Skeletal muscle tissue (tissue), 4 donors: Measurements from ENCODE around the gene PPM1F. TPM values are rescaled to one million over a fixed set of nuclear protein-coding genes. Genes with fewer than 3 reads are reported as not detected.

ENCODE experiments used
- H3K27ac ChIP-seq: one replicate; pipeline ENCODE4 v1.7.0; 2013; ENCODE audit warnings: mild to moderate bottlenecking, low read depth, low read length, inconsistent platforms
- H3K27me3 ChIP-seq, 3 donors: one replicate each; pipeline ENCODE4 v1.7.0; 2013; ENCODE audit warnings: low read length in 3 of 3; ENCODE audit not compliant: control insufficient read depth in 3 of 3, insufficient read depth in 3 of 3
- H3K36me3 ChIP-seq, 3 donors: one replicate each; pipeline ENCODE4 v1.7.0; 2013; ENCODE audit warnings: low read length in 3 of 3; ENCODE audit not compliant: control insufficient read depth in 3 of 3, insufficient read depth in 3 of 3
- H3K4me1 ChIP-seq, 3 donors: one replicate each; pipeline ENCODE4 v1.7.0; 2013; ENCODE audit warnings: low read length in 3 of 3, mild to moderate bottlenecking in 3 of 3; ENCODE audit not compliant: control insufficient read depth in 3 of 3, insufficient read depth in 3 of 3
- H3K4me3 ChIP-seq, 3 donors: one replicate each; pipeline ENCODE4 v1.7.0; 2013; ENCODE audit warnings: low read length in 3 of 3
- H3K9ac ChIP-seq, 3 donors: one replicate each; pipeline ENCODE4 v1.7.0; 2013; ENCODE audit warnings: low read length in 3 of 3, mild to moderate bottlenecking in 3 of 3, moderate library complexity in 2 of 3, low read depth in 1 of 3
- H3K9me3 ChIP-seq, 3 donors: one replicate each; pipeline ENCODE4 v1.7.0; 2013; ENCODE audit warnings: low read length in 3 of 3; ENCODE audit not compliant: control insufficient read depth in 3 of 3
- total RNA-seq: library from RNA; depleted of rRNA; stranded (reverse); fragments of >200 nt; gene quantifications from one replicate; pipeline ENCODE4 v1.2.3, GENCODE V29; 2014
- donor health status: Osteomylitis.

The PPM1F gene
- total RNA-seq, 1 donor from 2014 or later: 38.6 TPM

DNA sequence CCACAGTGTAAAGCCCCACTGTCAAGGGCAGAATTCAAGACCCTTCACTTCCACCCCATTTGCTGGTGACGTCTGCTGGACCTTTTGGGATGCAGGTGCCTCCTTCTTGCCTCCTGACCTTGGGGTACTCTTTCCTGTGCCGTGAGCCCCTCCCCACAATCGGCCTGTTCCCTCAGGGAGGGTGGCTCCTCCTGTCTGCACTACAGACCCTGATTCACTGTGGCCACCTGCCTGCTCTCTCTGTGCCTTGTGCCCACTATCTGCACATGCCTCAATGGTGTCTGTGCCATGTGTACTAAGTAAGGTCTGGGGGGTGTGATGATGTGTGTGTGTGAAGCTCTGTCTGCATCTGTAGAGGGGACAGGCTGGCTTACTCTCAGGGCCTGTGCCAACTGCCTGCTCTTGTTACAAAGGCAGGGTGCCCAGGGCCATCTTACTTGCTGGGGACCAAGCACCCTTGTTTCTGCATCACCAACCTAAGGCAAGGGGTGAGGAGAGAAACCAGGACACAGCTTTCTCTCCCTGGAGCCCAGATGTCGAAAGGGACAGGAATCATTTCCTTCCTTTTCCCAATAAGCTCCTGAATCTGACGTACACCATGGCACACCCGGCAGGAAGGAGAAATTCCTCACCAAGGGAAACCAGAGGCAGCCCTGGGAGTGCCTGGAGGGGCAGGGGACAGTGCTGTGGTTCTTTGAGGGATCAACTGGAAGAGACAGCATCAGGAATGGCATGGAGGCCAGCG, 3.7 kb downstream of the PPM1F start:
- peak overlapping the region in 1 of 3 donors; percentile 25 for H3K9ac ChIP-seq
- H3K27ac ChIP-seq: peak overlapping the region; percentile 25
- no peaks in the 10 kb centered on the region for H3K9me3 ChIP-seq
- H3K4me3 ChIP-seq: no peak overlapping the region
- peaks cover 6 to 14% (median 10%) of the 10 kb centered on the region in 3 donors for H3K36me3 ChIP-seq
- H3K27me3 ChIP-seq: no peaks in the 10 kb centered on the region
- peaks cover 65 to 73% (median 69%) of the 10 kb centered on the region in 3 donors for H3K4me1 ChIP-seq

DNA sequence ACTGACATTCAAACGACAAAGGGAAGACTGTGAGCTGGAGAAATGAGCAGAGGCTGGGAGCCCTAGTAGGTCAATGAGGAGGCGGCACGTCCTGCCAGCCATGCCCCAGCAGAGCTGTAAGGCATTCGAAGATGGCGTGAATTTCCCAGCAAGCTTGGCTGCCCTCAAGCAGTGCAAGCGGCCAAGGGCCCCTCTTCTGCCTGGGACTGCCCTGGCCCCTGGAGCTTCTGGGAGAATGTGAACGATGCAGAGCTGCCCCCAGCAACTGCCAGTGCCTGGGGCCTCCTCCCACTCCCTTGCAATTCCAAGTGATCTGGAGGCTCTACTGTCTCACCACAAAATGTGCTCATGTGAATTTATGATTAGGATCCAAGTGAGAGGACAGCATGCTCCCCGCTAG, 4.3 kb downstream of the PPM1F start:
- no peak overlapping the region for H3K27ac ChIP-seq
- H3K9me3 ChIP-seq: no peaks in the 10 kb centered on the region

DNA sequence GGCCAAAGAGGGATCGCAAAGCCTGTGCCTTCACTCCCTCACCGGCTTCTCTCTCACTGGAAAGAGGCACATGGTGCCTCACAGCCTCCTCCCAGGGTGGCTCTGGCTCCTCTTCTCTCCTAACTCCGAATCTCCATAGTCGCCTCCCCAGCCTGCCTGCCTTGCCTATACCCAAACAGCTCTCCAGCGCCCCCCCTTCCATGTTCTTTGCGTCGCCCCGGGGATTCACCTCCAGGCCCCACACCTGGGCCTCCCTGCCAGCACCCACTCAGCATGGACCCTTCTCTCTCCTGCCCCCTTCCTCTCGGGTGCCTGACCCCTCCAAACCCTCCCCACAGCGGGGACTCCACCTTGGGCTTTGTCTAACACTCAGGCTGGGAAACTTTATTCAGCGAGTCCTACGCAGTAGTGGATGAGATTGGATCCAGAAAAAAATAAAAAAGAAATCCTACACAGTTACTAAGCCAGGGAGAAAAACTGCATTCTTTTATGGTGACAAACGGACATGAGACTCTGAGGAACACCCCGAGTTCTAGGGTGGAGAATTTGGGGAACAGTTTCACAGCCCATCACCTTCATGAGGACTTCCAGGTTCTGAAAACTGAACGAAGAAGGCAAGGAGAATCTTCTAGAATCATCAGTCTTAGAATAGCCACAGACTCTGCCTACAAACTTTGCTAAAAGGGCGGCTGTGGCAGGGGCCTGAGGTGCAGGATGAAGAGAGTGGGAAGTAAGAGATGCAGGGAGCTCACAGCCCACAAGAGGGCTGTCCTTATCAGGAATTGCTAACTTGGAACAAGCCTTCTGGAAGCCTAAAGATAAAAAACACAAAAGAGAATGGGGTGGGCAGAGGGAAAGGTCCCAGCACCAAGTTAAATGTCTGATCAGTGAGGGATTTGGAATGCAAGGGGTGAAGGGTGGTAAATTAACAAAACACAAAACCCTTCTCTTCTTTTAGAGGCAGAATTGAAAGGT, 5.3 kb downstream of the PPM1F start:
- Histone ChIP-seq H3K9me3 (no peaks in the 10 kb centered on the region), H3K36me3 (peaks cover 9 to 19% (median 12%) of the 10 kb centered on the region in 3 donors), H3K27me3 (no peaks in the 10 kb centered on the region), H3K27ac (peak overlapping the region; percentile 45), H3K4me3 (no peak overlapping the region), H3K4me1 (peaks cover 76 to 85% (median 80%) of the 10 kb centered on the region in 3 donors), H3K9ac (peak overlapping the region in 1 of 3 donors; percentile 40)

More for the DNA sequence above, 4.3 kb downstream of the PPM1F start:
- Histone ChIP-seq H3K4me3 (no peak overlapping the region), H3K4me1 (peaks cover 71 to 80% (median 75%) of the 10 kb centered on the region in 3 donors), H3K9ac (no peak overlapping the region), H3K27me3 (no peaks in the 10 kb centered on the region), H3K36me3 (peaks cover 8 to 19% (median 12%) of the 10 kb centered on the region in 3 donors)

DNA sequence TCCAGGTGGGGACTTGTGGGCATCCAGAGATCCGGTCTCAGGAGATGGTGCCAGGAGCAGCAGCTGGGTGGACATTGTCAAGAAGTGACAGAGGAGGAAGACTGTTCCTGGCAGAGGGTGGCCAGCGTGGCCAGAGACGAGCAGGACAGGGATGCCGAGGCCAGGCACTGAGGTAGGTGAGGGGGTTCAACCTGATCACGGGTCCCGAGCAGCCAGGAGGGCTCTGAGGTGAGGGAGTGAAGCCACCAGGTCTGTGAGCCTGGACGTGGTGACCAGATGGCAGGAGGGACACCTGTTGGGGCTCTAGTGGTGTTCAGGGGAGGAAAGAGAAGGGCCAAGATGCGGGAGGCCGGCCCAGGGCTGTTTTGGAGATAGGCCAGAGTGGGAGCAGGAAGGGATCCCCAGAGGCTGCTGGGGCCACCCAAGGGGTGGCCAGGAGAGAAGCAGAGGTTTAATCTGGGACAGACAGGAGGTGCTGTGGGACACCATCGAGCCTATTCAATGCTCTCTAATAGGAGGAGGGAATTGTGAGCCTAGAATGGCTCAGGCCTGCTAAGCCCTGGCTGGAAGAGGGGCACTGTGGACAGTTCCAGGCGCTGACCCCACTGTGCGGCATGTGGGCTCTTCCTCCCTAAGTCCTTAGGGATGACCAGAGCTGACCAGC, 6.3 kb downstream of the PPM1F start:
- Histone ChIP-seq H3K4me3 (no peak overlapping the region), H3K9ac (peak overlapping the region in 1 of 3 donors; percentile 40), H3K4me1 (peaks cover 75 to 85% (median 83%) of the 10 kb centered on the region in 3 donors), H3K27ac (peak overlapping the region; percentile 45), H3K27me3 (no peaks in the 10 kb centered on the region), H3K9me3 (no peaks in the 10 kb centered on the region), H3K36me3 (peaks cover 10 to 19% (median 14%) of the 10 kb centered on the region in 3 donors)

DNA sequence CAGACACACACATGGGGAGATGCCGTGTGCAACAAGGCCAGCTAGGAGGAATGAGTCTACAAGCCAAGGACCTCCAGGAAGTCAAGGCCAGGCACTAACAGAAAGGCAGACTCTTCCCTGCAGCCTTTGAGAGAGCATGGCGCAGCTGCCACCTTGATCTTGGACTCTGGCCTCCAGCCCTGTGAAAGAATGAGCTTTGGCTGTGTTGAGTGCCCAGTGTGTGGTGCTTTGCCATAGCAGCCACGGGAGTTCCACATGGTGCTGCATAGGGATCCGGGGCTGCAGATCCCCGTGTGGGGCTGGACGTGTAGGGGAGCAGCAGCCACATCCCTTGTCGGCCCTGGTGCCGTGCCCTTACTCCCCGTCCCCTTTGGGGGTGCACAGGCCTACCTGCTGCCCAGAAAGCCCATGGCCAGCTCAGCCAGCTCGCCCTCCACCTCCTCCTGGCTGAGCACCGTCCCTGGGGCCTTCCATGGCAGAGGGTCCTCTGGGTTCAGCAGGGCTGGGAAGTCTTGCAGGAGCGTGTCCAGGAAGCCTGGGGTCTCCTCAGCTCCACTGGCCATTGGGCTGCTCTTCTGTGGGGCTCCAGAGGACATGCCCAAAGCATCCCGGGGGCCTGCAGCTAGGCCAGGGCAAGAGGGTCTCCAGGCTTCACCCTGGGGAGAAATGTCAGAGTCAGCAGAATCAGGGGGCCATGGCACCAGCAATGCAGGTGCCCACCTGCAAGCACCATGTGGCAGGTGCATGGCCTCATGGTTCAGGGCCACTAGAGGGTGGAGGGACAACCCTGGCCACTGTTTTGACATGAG, 7.0 kb downstream of the PPM1F start:
- no peak overlapping the region for H3K27ac ChIP-seq
- H3K9me3 ChIP-seq: no peaks in the 10 kb centered on the region
- H3K4me3 ChIP-seq: peak overlapping the region in 1 of 3 donors; percentile 22
- H3K9ac ChIP-seq: peak overlapping the region in 2 of 3 donors; percentile 12 to 54
- peaks cover 15 to 19% (median 16%) of the 10 kb centered on the region in 3 donors for H3K36me3 ChIP-seq
- H3K27me3 ChIP-seq: no peaks in the 10 kb centered on the region
- peaks cover 81 to 90% (median 88%) of the 10 kb centered on the region in 3 donors for H3K4me1 ChIP-seq

DNA sequence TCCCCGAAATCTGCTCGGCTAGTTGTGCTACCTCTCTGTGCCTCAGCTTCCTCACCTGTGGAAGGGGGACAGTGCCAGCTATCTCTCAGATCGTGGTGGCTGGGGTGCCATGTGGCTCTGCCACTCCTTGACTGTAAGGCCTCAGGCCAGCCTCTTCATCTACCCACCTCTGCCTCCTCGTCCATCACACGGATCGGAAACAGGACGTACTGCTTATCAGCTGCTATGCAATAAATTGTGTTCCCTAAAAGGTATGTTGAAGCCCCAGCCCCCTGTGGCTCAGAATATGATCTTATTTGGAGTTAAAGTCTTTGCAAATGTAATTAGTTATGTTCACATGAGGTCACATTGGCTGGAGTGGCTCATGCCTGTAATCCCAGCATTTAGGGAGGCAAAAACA, 7.8 kb downstream of the PPM1F start:
- peaks cover 15 to 19% (median 16%) of the 10 kb centered on the region in 3 donors for H3K36me3 ChIP-seq
- H3K4me3 ChIP-seq: no peak overlapping the region
- peaks cover 86 to 94% (median 94%) of the 10 kb centered on the region in 3 donors for H3K4me1 ChIP-seq
- H3K9me3 ChIP-seq: no peaks in the 10 kb centered on the region
- no peaks in the 10 kb centered on the region for H3K27me3 ChIP-seq
- no peak overlapping the region for H3K27ac ChIP-seq
- H3K9ac ChIP-seq: peak overlapping the region in 1 of 3 donors; percentile 54

DNA sequence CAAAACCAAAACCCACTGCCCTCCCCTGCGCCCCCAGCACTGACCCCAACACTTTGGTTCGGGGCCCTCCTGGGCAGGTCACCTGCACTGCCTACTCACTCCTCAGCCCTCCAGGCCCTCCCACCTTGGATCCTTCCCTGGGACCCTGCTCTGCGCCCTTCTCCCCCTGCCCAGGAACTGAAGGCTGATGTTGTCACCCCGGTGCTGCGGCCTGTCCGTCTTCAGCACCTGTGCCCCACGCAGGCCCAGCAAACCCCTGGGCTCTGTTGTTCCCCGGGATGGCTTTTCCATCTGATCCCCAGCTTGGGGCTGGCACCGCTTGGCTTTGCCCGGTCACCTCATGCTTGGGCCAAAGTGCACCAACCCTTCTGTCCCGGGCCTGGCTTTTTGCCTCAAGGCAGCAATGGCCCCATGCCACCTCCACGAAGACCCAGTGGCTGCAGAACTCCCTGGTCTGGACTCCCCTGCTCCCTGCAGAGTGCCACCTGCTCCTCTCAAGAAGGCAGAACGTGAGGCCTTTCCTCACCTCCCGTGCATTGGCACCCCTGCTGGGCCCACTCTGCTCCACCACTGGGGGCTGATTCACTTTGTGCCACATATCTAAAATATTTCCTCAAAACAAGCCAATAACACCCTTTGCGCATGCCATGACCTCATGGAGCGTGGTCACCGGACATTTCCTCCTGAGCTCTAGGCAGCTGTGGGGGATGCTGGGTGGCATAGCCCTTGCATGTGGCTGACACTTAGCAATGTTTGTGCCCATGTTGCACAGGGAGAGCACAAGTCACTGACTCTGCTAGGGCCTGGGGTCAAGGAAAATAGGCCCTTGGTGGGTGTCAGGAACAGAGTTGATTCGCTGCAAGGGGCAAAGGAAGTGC, 8.8 kb downstream of the PPM1F start:
- no peak overlapping the region for H3K4me3 ChIP-seq

DNA sequence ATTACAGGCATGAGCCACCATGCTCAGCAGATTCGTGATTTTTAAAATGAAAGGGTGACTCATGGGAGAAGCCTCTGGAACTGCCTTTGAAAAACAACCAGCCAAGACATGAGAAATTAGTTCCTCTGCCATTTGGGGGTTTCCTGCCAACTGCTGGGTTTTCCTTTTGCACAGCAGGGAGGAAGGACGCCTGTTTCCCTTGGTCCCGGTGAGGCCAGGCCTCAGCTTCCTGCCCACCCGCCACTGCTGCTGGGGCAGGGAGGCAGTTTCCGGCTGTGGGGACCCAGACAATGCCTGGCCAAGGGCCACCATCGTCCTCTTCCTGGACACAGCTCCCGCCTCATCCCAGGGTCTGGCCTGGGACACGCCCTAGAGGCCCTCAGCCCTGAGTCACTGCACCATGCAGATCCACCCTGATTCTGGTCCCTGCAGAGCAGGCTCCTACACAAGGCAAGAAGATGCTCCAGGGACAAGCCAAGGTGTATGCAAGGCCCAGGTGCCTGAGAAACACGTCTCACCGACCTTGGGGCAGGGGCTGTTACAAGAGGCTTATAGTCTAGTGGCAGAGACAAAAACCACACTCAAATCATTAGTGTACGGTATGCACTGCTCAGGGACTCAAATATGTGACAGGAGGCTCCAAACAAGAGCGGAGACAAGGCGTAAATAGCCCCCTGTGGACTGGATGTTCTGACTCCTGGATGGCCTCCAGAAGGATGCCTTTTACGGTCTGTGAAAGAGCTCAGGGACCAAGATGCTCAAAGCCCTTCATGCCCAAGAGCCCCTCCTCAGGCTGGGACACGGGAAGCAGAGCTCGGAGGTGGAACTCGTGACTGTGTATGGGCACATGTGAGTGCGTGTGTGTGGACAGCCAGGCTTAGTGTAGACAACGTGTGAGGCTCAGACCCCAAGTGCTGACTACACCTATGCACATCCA, 10.0 kb downstream of the PPM1F start:
- Histone ChIP-seq H3K9ac (peak overlapping the region in 1 of 3 donors; percentile 25), H3K27me3 (no peaks in the 10 kb centered on the region), H3K9me3 (no peaks in the 10 kb centered on the region), H3K4me1 (peaks cover 92 to 95% (median 95%) of the 10 kb centered on the region in 3 donors), H3K27ac (peak overlapping the region; percentile 70), H3K4me3 (peak overlapping the region in 2 of 3 donors; percentile 0 to 11), H3K36me3 (peaks cover 15 to 23% (median 16%) of the 10 kb centered on the region in 3 donors)

More for the DNA sequence above, 8.8 kb downstream of the PPM1F start:
- H3K9ac ChIP-seq: peak overlapping the region in 2 of 3 donors; percentile 25 to 51
- peaks cover 15 to 23% (median 16%) of the 10 kb centered on the region in 3 donors for H3K36me3 ChIP-seq
- no peaks in the 10 kb centered on the region for H3K9me3 ChIP-seq
- H3K27me3 ChIP-seq: no peaks in the 10 kb centered on the region
- peaks cover 89 to 95% (median 94%) of the 10 kb centered on the region in 3 donors for H3K4me1 ChIP-seq
- peak overlapping the region; percentile 49 for H3K27ac ChIP-seq
